ENCODE measurements around the gene CASP1.

Gene CASP1

DNA sequence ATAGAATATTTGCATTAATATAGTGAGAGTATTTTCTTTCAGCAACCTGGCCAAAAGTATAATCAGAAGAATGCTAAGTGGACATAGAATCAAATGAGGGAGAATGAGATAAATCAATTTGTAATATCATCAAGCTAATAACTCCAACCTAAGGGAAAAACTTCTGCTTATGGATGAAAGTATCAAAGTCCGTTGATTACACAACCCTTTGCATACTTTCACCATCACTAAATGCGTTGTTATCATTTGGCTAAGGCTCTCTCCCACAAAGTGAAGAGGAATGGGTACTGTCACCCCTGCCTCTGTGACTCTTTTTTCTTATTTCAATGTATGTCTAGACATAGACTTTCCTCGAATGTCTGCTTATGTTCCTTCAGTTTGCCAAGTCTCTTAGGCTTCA is 50.1 kb downstream of the CASP1 start:
- DNase-seq (ENCODE audit: low read depth, low spot score) = no peak

DNA sequence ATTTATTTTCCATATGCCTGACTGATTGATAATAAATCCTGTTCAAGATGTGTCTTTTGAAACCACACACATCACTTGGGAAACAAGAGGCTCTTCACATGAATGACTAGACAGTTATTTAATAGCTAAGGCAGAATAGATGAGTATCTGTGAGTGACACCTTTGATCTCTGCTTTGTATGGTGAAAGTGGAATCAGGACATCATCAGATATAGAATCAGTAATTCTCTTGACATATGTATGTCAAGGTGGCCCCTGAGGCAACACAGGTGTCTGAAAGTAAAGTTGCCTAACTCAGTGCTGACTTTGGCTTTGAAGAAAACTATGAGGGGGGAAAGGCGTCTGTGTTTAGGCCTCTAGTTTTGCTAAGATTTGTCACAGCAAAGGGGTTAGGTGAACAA is 55.1 kb downstream of the CASP1 start:
- DNase-seq (ENCODE audit: low read depth, low spot score) = no peak

All from activated CD4-positive, CD25-positive, alpha-beta regulatory T cell treated with anti-CD3 and anti-CD28 coated beads, Interleukin-2, amount 50 U/mL, for 16 hours (primary cell).